ENCODE data around the gene TMEFF2. TPM values are rescaled to one million over a fixed set of nuclear protein-coding genes. Genes with fewer than 3 reads are reported as not detected.

The TMEFF2 gene
- total and polyA plus RNA-seq, 2 of the 8 experiments (the other 6 are each of a cell fraction or from before 2014, with no cell fraction given) = 0.91 to 3.7 TPM

DNA sequence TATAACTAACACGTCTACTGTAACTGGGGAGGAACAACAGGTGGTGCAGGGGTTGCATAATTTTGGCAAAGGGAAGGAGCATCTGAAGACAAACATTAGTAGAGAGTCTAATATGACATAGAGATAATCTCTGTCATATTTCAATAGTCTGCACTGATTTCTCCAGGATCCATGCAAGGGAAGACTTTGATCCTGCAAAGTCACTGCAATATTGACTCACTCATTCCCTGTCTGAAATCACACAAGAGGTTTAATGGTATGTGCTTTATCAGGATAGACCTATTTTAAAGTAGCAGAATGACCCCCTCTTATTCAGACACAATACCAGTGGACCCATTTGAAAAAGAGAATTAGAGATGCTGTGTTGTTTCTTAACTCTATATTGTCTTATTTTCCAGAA lies 249.1 kb downstream of the TMEFF2 start:
- no peak for FAIRE-seq
- TF ChIP-seq TAF1 (IDR thresholded peaks at IDR 0.05; ENCODE audit: low read depth, low read length) (no peak), SP1 (IDR thresholded peaks at IDR 0.05; ENCODE audit: low read depth, low read length) (no peak)

More for the DNA sequence above, 249.1 kb downstream of the TMEFF2 start:
- H3K4me1 ChIP-seq (replicated peaks in 1 of 4; ENCODE audit: control insufficient read depth in 3 of 4, insufficient read depth in 4 of 4, low read length in 3 of 4) = no peaks in the 10 kb centered on the region
- H2BK5ac ChIP-seq (ENCODE audit: low read depth, low read length) = no peak overlapping the region
- no peak overlapping the region for H2BK20ac ChIP-seq (ENCODE audit: low read length)
- no peak overlapping the region for H3K4me2 ChIP-seq (ENCODE audit: insufficient read depth in 1 of 2, low read depth in 2 of 2, low read length in 2 of 2)
- no peaks in the 10 kb centered on the region for H3K9me3 ChIP-seq (ENCODE audit: insufficient read depth in 2 of 2, low read depth in 1 of 2, low read length in 1 of 2)
- no peak overlapping the region for H2BK15ac ChIP-seq (ENCODE audit: low read length)
- no peak overlapping the region for H3K14ac ChIP-seq (ENCODE audit: insufficient read length)
- 100% methylated on average over 1 of the region's 1 CpG; no CpG with 5 or more reads in 1 of the 2 experiments for WGBS, 2 experiments (ENCODE audit: extremely low coverage in 1 of 2, insufficient coverage in 1 of 2, insufficient read length in 1 of 2, insufficient replicate concordance in 2 of 2, low coverage in 1 of 2, low lambda C conversion rate in 2 of 2, missing lambda C conversion rate in 1 of 2)
- POLR2A ChIA-PET (ENCODE audit: partially characterized antibody) = no interaction called here
- no peak overlapping the region for H2AFZ ChIP-seq (ENCODE audit: low read length)
- no peaks in the 10 kb centered on the region for H3K27me3 ChIP-seq (replicated peaks in 1 of 4; ENCODE audit: control insufficient read depth in 3 of 4, extremely low read depth in 1 of 4, insufficient read depth in 3 of 4, low read length in 3 of 4)
- no peak overlapping the region for H3K56ac ChIP-seq (replicated peaks; ENCODE audit: insufficient read length, low read depth, low read length)
- no peak overlapping the region for H3K4me3 ChIP-seq (ENCODE audit: extremely low read depth in 1 of 4, insufficient read depth in 2 of 4, low read depth in 3 of 4, low read length in 4 of 4)
- H3K79me1 ChIP-seq (ENCODE audit: low read depth, low read length) = no peaks in the 10 kb centered on the region
- H2BK120ac ChIP-seq (replicated peaks; ENCODE audit: low read depth, low read length) = no peak overlapping the region
- H2AK5ac ChIP-seq (ENCODE audit: low read depth, low read length) = no peak overlapping the region
- H3K23ac ChIP-seq (ENCODE audit: insufficient read length) = no peak overlapping the region
- no peak for DNase-seq (ENCODE audit: low read depth in 1 of 2, low spot score in 2 of 2)
- no peak overlapping the region for H3K9ac ChIP-seq (replicated peaks in 1 of 4; ENCODE audit: extremely low read depth in 1 of 4, low read depth in 3 of 4, low read length in 3 of 4)
- no peaks in the 10 kb centered on the region for H3K23me2 ChIP-seq (ENCODE audit: low read depth, low read length)
- CTCF ChIA-PET (ENCODE audit: partially characterized antibody) = interaction anchor here (1.2 to 2.8 kb wide), 3 partner anchors 65 to 217 kb away, joined by 3 to 19 read pairs (median 3); no protein-coding TSS in a partner anchor
- H4K20me1 ChIP-seq (replicated peaks in 1 of 2; ENCODE audit: control insufficient read depth in 1 of 2, insufficient read depth in 2 of 2, low read length in 2 of 2) = no peaks in the 10 kb centered on the region
- H3K79me2 ChIP-seq (ENCODE audit: control insufficient read depth in 1 of 2, insufficient read depth in 2 of 2, low read length in 2 of 2) = no peaks in the 10 kb centered on the region
- no peak overlapping the region for H4K5ac ChIP-seq (ENCODE audit: insufficient read length, low read depth, low read length)
- H4K91ac ChIP-seq (replicated peaks; ENCODE audit: insufficient read length, low read length) = no peak overlapping the region
- H3K18ac ChIP-seq (ENCODE audit: extremely low read depth, low read length) = no peak overlapping the region
- H4K8ac ChIP-seq (ENCODE audit: extremely low read depth, insufficient read depth, low read length) = no peak overlapping the region
- no peak overlapping the region for H3K27ac ChIP-seq (ENCODE audit: low read depth, low read length)
- no peak overlapping the region for H3K4ac ChIP-seq (replicated peaks; ENCODE audit: insufficient read length, low read depth, low read length)
- H3K36me3 ChIP-seq (ENCODE audit: control insufficient read depth in 2 of 4, insufficient read depth in 4 of 4, low read length in 3 of 4) = no peaks in the 10 kb centered on the region
- H2BK12ac ChIP-seq (ENCODE audit: low read depth, low read length) = no peak overlapping the region

Measured in H1 (cell line).